SK-N-SH treated with all-trans-retinoic acid at 6 μM for 48 hours (cell line): ENCODE measurements around the gene COPE.

Experiments used
- BACH2 ChIP-seq: fragments of 250-450 bp; sonication (Bioruptor Pico); IDR thresholded peaks from 2 replicates; pipeline ENCODE4 v1.9.0; 2021; ENCODE audit warnings: mild to moderate bottlenecking, borderline replicate concordance
- GLIS3 ChIP-seq: fragments of 250-450 bp; sonication (Bioruptor Pico); IDR thresholded peaks from 2 replicates; pipeline ENCODE4 v1.5.0; 2020; ENCODE audit warnings: mild to moderate bottlenecking, moderate library complexity
- PATZ1 ChIP-seq: fragments of 250-450 bp; sonication (Bioruptor Pico); IDR thresholded peaks from 2 replicates; pipeline ENCODE4 v1.8.0; 2020; ENCODE audit warnings: mild to moderate bottlenecking, moderate library complexity, borderline replicate concordance
- POU6F1 ChIP-seq: fragments of 250-450 bp; sonication (Bioruptor Pico); IDR thresholded peaks from 2 replicates; pipeline ENCODE4 v1.8.0; 2021; ENCODE audit warnings: low read depth, mild to moderate bottlenecking, moderate library complexity, borderline replicate concordance
- PPARA ChIP-seq: fragments of 250-450 bp; sonication (Bioruptor Pico); IDR thresholded peaks from 2 replicates; pipeline ENCODE4 v1.5.0; 2020; ENCODE audit warnings: mild to moderate bottlenecking, borderline replicate concordance
- RARB ChIP-seq: fragments of 250-450 bp; sonication (Bioruptor Pico); IDR thresholded peaks from 2 replicates; pipeline ENCODE4 v1.8.0; 2021; ENCODE audit warnings: mild to moderate bottlenecking, moderate library complexity
- SNAI2 ChIP-seq: fragments of 250-450 bp; sonication (Bioruptor Pico); IDR thresholded peaks from 2 replicates; pipeline ENCODE4 v1.5.0; 2020; ENCODE audit warnings: mild to moderate bottlenecking, moderate library complexity
- TCF4 ChIP-seq: fragments of 250-450 bp; sonication (Bioruptor Pico); IDR thresholded peaks from 2 replicates; pipeline ENCODE4 v1.8.0; 2021; ENCODE audit warnings: mild to moderate bottlenecking, moderate library complexity, borderline replicate concordance
- ZC3H10 ChIP-seq: fragments of 250-450 bp; sonication (Bioruptor Pico); IDR thresholded peaks from 2 replicates; pipeline ENCODE4 v1.5.1; 2021; ENCODE audit warnings: mild to moderate bottlenecking, moderate library complexity
- ZFP3 ChIP-seq: fragments of 250-450 bp; sonication (Bioruptor Pico); IDR thresholded peaks from 2 replicates; pipeline ENCODE4 v1.5.0; 2020; ENCODE audit warnings: mild to moderate bottlenecking, moderate library complexity
- ZNF565 ChIP-seq: fragments of 450-650 bp; formaldehyde crosslinking; conservative IDR thresholded peaks from 2 replicates; pipeline ENCODE4 v1.5.0; 2020; ENCODE audit warnings: low read depth, mild to moderate bottlenecking, moderate library complexity
- TF ChIP-seq, protein P1 (sequence below): fragments of 250-450 bp; sonication (Bioruptor Pico); IDR thresholded peaks from 2 replicates; pipeline ENCODE4 v1.5.0; 2020; ENCODE audit warnings: mild to moderate bottlenecking, moderate library complexity

GRCh38 chr19:18893587-18894253, 25.5 kb downstream of the COPE start:
- TF ChIP-seq SNAI2 (CRISPR knock-in tag) (no peak), RARB (CRISPR knock-in tag) (no peak), PPARA (CRISPR knock-in tag) (no peak), ZC3H10 (no peak), GLIS3 (CRISPR knock-in tag) (no peak), PATZ1 (CRISPR knock-in tag) (no peak), BACH2 (CRISPR knock-in tag) (no peak), TCF4 (CRISPR knock-in tag) (no peak), ZNF565 (CRISPR knock-in tag) (no peak), ZFP3 (CRISPR knock-in tag) (no peak), POU6F1 (CRISPR knock-in tag) (no peak)
- TF ChIP-seq, protein P1, sequence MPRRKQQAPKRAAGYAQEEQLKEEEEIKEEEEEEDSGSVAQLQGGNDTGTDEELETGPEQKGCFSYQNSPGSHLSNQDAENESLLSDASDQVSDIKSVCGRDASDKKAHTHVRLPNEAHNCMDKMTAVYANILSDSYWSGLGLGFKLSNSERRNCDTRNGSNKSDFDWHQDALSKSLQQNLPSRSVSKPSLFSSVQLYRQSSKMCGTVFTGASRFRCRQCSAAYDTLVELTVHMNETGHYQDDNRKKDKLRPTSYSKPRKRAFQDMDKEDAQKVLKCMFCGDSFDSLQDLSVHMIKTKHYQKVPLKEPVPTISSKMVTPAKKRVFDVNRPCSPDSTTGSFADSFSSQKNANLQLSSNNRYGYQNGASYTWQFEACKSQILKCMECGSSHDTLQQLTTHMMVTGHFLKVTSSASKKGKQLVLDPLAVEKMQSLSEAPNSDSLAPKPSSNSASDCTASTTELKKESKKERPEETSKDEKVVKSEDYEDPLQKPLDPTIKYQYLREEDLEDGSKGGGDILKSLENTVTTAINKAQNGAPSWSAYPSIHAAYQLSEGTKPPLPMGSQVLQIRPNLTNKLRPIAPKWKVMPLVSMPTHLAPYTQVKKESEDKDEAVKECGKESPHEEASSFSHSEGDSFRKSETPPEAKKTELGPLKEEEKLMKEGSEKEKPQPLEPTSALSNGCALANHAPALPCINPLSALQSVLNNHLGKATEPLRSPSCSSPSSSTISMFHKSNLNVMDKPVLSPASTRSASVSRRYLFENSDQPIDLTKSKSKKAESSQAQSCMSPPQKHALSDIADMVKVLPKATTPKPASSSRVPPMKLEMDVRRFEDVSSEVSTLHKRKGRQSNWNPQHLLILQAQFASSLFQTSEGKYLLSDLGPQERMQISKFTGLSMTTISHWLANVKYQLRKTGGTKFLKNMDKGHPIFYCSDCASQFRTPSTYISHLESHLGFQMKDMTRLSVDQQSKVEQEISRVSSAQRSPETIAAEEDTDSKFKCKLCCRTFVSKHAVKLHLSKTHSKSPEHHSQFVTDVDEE (CRISPR knock-in tag), result no peak
